ENCODE data around the gene AK2. TPM values are rescaled to one million over a fixed set of nuclear protein-coding genes. Genes with fewer than 3 reads are reported as not detected.

The AK2 gene
- total RNA-seq, 2 donors from 2014 or later = 114 to 118 TPM

DNA sequence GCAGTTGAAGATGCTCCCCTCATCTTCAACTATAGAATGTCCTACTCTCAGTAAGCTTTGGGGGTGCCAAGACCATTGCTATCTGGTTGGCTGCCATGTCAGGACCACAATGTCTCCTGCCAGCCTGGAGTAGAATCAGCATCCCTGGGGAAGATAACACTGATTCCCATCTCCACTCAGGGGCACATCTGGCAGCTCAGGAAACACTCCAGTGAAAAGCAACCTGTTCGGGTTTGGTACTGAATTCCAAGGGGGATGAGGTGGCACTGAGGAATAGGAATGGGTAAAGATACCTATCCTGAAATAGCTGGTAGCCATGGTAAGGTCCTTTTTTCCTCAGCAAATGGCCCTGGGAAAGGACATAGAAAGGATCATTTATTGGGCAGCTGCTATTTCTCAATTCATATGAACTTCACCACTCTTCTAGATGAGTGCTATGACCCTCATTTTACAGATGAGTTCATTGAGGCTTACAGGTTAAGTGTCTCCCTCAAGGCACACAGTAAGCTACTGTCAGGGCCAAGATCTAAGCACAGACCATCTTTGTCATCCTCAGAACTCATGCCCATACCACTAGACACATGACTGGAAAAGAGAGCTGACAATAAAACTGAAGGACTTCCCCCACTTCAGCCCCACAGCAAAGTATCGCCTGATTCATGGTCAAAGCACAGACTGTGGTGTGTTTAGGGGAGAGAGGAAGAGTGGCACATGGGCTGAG lies 31.4 kb downstream of the AK2 start:
- Mint-ChIP-seq H3K27me3 (ENCODE audit: insufficient read depth) (no peaks in the 10 kb centered on the region), H3K36me3 (ENCODE audit: low read depth) (peaks cover 10% of the 10 kb centered on the region), H3K4me1 (peaks cover 67% of the 10 kb centered on the region), H3K9me3 (no peaks in the 10 kb centered on the region), H3K27ac (peak overlapping the region; percentile 10), H3K4me3 (no peak overlapping the region)
- DNase-seq = no peak
- Histone ChIP-seq H3K27me3 (ENCODE audit: control insufficient read depth, insufficient read depth, low read length, poor library complexity, severe bottlenecking) (no peaks in the 10 kb centered on the region), H3K9ac (ENCODE audit: extremely low read depth, low read length, poor library complexity, severe bottlenecking) (no peak overlapping the region), H3K4me1 (ENCODE audit: control insufficient read depth, insufficient read depth, low read length) (peaks cover 40% of the 10 kb centered on the region), H3K4me3 (ENCODE audit: low read length) (peak overlapping the region; percentile 22), H3K27ac (ENCODE audit: low read depth, low read length) (no peak overlapping the region), H3K9me3 (ENCODE audit: control insufficient read depth, low read length) (no peaks in the 10 kb centered on the region), H3K36me3 (ENCODE audit: control insufficient read depth, insufficient read depth, low read length) (peaks cover 20% of the 10 kb centered on the region)
- 79 to 100% methylated on average over 1 to 2 of the region's 2 CpGs for WGBS, 2 experiments (ENCODE audit: insufficient coverage in 1 of 2, insufficient read length in 1 of 2)
- TF ChIP-seq, protein P1, sequence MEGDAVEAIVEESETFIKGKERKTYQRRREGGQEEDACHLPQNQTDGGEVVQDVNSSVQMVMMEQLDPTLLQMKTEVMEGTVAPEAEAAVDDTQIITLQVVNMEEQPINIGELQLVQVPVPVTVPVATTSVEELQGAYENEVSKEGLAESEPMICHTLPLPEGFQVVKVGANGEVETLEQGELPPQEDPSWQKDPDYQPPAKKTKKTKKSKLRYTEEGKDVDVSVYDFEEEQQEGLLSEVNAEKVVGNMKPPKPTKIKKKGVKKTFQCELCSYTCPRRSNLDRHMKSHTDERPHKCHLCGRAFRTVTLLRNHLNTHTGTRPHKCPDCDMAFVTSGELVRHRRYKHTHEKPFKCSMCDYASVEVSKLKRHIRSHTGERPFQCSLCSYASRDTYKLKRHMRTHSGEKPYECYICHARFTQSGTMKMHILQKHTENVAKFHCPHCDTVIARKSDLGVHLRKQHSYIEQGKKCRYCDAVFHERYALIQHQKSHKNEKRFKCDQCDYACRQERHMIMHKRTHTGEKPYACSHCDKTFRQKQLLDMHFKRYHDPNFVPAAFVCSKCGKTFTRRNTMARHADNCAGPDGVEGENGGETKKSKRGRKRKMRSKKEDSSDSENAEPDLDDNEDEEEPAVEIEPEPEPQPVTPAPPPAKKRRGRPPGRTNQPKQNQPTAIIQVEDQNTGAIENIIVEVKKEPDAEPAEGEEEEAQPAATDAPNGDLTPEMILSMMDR (conservative IDR thresholded peaks at IDR 0.05) = no peak

DNA sequence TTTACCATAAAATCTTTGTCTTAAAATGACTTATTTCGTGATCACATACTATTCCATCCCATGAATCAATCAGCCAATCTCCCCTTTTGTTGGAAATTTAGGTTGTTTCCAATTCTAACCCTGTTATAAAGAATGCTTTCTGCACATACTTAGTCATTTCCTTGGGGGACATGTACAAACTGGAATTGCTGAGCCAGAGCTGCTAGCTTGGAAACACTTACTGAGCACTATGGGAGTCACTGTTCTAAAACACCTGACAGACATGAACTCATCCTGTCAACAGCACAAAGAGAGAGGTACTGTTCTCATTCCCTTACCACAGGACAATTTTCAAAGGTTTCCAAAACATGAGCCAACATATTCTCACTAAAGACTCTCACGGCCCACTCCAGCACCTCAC lies 32.1 kb downstream of the AK2 start:
- H3K9me3 Mint-ChIP-seq = no peaks in the 10 kb centered on the region
- Histone ChIP-seq H3K9me3 (ENCODE audit: control insufficient read depth, low read length) (no peaks in the 10 kb centered on the region), H3K27ac (ENCODE audit: low read depth, low read length) (no peak overlapping the region), H3K36me3 (ENCODE audit: control insufficient read depth, insufficient read depth, low read length) (peaks cover 20% of the 10 kb centered on the region), H3K9ac (ENCODE audit: extremely low read depth, low read length, poor library complexity, severe bottlenecking) (no peak overlapping the region), H3K4me3 (ENCODE audit: low read length) (no peak overlapping the region), H3K4me1 (ENCODE audit: control insufficient read depth, insufficient read depth, low read length) (peaks cover 40% of the 10 kb centered on the region), H3K27me3 (ENCODE audit: control insufficient read depth, insufficient read depth, low read length, poor library complexity, severe bottlenecking) (no peaks in the 10 kb centered on the region)
- H3K4me3 Mint-ChIP-seq = no peak overlapping the region
- no peak overlapping the region for H3K27ac Mint-ChIP-seq
- TF ChIP-seq, protein P1 (conservative IDR thresholded peaks at IDR 0.05) = no peak
- DNase-seq = no peak
- H3K36me3 Mint-ChIP-seq (ENCODE audit: low read depth) = peaks cover 10% of the 10 kb centered on the region
- 93% methylated on average over 2 of the region's 2 CpGs; no CpG with 5 or more reads in 1 of the 2 experiments for WGBS, 2 experiments (ENCODE audit: insufficient coverage in 1 of 2, insufficient read length in 1 of 2)
- H3K4me1 Mint-ChIP-seq = peaks cover 61% of the 10 kb centered on the region
- no peaks in the 10 kb centered on the region for H3K27me3 Mint-ChIP-seq (ENCODE audit: insufficient read depth)

DNA sequence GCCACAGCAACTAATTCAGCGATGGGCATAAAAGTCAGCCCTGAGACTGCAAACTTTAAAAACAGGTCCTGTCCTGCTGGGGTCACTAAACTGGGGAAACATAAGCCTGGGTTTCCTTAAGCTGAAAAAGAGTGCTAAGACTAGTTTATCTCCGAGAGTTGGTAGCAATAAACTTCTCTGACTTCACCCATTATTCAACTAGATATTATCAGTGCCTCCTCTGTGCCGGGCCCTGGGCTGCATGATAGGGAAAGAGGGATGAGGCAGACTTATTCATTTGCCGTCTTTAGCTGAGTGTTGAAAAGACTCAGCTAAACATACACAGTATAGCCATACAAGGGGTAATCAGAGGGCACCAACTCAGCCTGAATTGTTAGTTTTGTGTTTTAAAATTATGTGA lies 33.0 kb downstream of the AK2 start:
- Mint-ChIP-seq H3K36me3 (ENCODE audit: low read depth) (peaks cover 8% of the 10 kb centered on the region), H3K4me3 (no peak overlapping the region), H3K9me3 (no peaks in the 10 kb centered on the region), H3K27ac (no peak overlapping the region), H3K4me1 (peaks cover 52% of the 10 kb centered on the region), H3K27me3 (ENCODE audit: insufficient read depth) (no peaks in the 10 kb centered on the region)
- 85 to 93% methylated on average over 1 to 4 of the region's 4 CpGs for WGBS, 2 experiments (ENCODE audit: insufficient coverage in 1 of 2, insufficient read length in 1 of 2)
- H3K9ac ChIP-seq (ENCODE audit: extremely low read depth, low read length, poor library complexity, severe bottlenecking) = no peak overlapping the region
- H3K36me3 ChIP-seq (ENCODE audit: control insufficient read depth, insufficient read depth, low read length) = peaks cover 20% of the 10 kb centered on the region
- H3K4me1 ChIP-seq (ENCODE audit: control insufficient read depth, insufficient read depth, low read length) = peaks cover 31% of the 10 kb centered on the region
- TF ChIP-seq, protein P1 (conservative IDR thresholded peaks at IDR 0.05) = no peak
- DNase-seq = no peak
- H3K27me3 ChIP-seq (ENCODE audit: control insufficient read depth, insufficient read depth, low read length, poor library complexity, severe bottlenecking) = no peaks in the 10 kb centered on the region
- no peak overlapping the region for H3K4me3 ChIP-seq (ENCODE audit: low read length)
- H3K27ac ChIP-seq (ENCODE audit: low read depth, low read length) = no peak overlapping the region
- H3K9me3 ChIP-seq (ENCODE audit: control insufficient read depth, low read length) = no peaks in the 10 kb centered on the region
